Tibial artery (tissue), 4 donors: ENCODE results near the gene TMEM45A.

Experiments
- DNase-seq, 2 donors: peaks; one replicate each; pipeline ENCODE4 v3.0.0-alpha.2; 2019
- H3K27ac ChIP-seq, 2 donors: fragments of 200-600 bp; sonication (generic) in 1 of 2; 1 replicate in 1 of 2; 2 replicates in 1 of 2; pipeline ENCODE4 v1.5.1; 2018 to 2019; ENCODE audit warnings: mild to moderate bottlenecking in 1 of 2
- H3K27me3 ChIP-seq, 2 donors: fragments of 200-600 bp; sonication (generic) in 1 of 2; one replicate each; pipeline versions ENCODE4 v1.5.1 to v1.6.0; 2016 to 2019
- H3K36me3 ChIP-seq, 3 donors: fragments of 200-600 bp; sonication (generic) in 2 of 3; one replicate each; pipeline ENCODE4 v1.5.1; 2016 to 2019; ENCODE audit warnings: mild to moderate bottlenecking in 2 of 3
- H3K4me1 ChIP-seq, 4 donors: fragments of 200-600 bp; sonication (generic) in 2 of 4; 1 replicate in 3 of 4; 2 replicates in 1 of 4; pipeline ENCODE4 v1.5.1; 2016 to 2019
- H3K4me3 ChIP-seq, 2 donors: fragments of 200-600 bp; sonication (generic) in 1 of 2; 1 replicate in 1 of 2; 2 replicates in 1 of 2; pipeline ENCODE4 v1.5.1; 2018 to 2019; ENCODE audit warnings: mild to moderate bottlenecking in 2 of 2
- H3K9me3 ChIP-seq, 3 donors: fragments of 200-600 bp; sonication (generic) in 1 of 3; one replicate each; pipeline ENCODE4 v1.5.1; 2016 to 2019
- intact Hi-C: fragments of 100-400 bp; cut with DNase I; formaldehyde crosslinking; loops from one replicate; pipeline ENCODE4 v1.15.0; 2023; ENCODE audit warnings: low total_unique reads
- TF ChIP-seq, protein P1 (sequence below), 2 experiments: fragments of 200-600 bp in 1 of 2; fragments of 450-650 bp in 1 of 2; IDR thresholded peaks; one replicate each; pipeline ENCODE4 v1.5.1; 2017 to 2019; ENCODE audit warnings: antibody characterized with exemption in 2 of 2, mild to moderate bottlenecking in 1 of 2, moderate library complexity in 1 of 2

The TMEM45A gene

DNA sequence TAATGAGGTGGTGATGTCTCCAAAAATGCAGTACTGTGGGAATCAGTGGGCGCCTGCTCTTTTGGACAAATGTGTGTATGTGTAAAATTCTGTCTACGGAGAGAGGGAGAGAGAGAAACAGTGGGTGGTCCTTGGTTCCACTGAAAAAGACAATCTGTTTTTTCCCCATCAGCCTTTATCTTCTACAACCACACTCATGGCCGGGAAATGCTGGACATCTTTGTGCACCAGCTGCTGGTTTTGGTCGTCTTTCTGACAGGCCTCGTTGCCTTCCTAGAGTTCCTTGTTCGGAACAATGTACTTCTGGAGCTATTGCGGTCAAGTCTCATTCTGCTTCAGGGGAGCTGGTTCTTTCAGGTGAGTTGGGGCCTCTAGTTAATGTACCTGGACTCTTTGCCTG, 65.8 kb downstream of the TMEM45A start:
- Histone ChIP-seq H3K4me3 (no peak overlapping the region), H3K27ac (no peak overlapping the region), H3K27me3 (no peaks in the 10 kb centered on the region), H3K4me1 (peaks cover 0 to 3% (median 0%) of the 10 kb centered on the region in 4 donors), H3K36me3 (no peaks in the 10 kb centered on the region), H3K9me3 (no peaks in the 10 kb centered on the region)
- intact Hi-C loops: no loop called here
- TF ChIP-seq, protein P1, sequence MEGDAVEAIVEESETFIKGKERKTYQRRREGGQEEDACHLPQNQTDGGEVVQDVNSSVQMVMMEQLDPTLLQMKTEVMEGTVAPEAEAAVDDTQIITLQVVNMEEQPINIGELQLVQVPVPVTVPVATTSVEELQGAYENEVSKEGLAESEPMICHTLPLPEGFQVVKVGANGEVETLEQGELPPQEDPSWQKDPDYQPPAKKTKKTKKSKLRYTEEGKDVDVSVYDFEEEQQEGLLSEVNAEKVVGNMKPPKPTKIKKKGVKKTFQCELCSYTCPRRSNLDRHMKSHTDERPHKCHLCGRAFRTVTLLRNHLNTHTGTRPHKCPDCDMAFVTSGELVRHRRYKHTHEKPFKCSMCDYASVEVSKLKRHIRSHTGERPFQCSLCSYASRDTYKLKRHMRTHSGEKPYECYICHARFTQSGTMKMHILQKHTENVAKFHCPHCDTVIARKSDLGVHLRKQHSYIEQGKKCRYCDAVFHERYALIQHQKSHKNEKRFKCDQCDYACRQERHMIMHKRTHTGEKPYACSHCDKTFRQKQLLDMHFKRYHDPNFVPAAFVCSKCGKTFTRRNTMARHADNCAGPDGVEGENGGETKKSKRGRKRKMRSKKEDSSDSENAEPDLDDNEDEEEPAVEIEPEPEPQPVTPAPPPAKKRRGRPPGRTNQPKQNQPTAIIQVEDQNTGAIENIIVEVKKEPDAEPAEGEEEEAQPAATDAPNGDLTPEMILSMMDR (IDR thresholded peaks at IDR 0.05): no peak
- DNase-seq: no peak

DNA sequence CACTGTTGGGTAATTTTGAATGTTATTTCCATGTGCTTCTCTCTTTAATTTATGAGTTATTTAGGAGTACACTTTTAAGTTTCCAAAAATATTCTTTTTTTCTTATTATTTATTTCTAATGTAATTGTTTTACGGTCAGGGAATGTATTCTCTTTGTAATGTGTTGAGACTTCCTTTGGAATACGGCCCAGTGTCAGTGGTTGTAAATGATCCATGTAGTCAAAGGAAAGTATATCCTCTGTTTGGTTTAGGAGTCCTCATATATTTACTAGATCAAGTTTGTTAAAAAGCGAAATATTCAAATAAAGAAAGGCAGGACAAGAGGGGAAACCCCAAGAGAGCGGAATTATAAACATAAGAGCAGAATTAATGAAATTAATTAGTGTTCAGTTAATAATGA, 68.0 kb downstream of the TMEM45A start:
- DNase-seq: no peak
- H3K27ac ChIP-seq: no peak overlapping the region
- intact Hi-C loops: no loop called here
- TF ChIP-seq, protein P1 (IDR thresholded peaks at IDR 0.05): no peak
- H3K4me3 ChIP-seq: no peak overlapping the region
- H3K27me3 ChIP-seq: no peaks in the 10 kb centered on the region
- no peaks in the 10 kb centered on the region for H3K36me3 ChIP-seq
- peaks cover 0 to 3% (median 0%) of the 10 kb centered on the region in 4 donors for H3K4me1 ChIP-seq
- H3K9me3 ChIP-seq: no peaks in the 10 kb centered on the region

DNA sequence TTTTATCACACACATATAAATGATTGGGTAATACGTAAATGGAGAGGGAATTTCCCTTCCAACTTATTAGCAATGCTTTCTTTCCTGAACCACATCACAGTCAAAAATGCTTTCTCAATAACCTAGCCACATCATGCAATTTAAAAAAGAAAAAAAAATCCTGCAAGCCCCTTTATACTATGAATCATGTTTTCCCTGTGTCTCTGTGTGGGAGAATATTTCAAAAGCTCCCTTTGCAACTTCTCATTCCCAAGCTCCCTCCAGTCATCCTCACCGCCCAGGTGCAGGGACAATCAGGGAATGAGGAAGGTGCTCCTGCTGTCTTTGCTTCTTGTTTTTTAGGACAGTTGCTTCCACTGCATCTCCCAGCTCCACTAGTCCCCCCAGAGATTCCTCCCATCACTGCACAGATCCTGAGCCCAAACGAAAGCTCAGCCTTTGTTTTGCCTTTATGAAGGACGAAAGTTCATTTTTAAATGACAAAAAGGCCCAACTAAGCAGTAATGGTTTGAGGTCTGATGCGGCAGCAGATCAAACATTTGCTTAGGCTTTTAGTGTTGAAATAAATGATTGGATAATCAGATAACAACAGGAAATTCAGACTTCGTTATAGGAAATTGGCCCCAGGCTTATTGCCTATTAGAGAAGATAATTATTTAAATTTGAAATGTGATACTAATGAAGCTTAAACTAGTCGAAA, 69.2 kb downstream of the TMEM45A start:
- Histone ChIP-seq H3K27ac (no peak overlapping the region), H3K4me3 (no peak overlapping the region)

DNA sequence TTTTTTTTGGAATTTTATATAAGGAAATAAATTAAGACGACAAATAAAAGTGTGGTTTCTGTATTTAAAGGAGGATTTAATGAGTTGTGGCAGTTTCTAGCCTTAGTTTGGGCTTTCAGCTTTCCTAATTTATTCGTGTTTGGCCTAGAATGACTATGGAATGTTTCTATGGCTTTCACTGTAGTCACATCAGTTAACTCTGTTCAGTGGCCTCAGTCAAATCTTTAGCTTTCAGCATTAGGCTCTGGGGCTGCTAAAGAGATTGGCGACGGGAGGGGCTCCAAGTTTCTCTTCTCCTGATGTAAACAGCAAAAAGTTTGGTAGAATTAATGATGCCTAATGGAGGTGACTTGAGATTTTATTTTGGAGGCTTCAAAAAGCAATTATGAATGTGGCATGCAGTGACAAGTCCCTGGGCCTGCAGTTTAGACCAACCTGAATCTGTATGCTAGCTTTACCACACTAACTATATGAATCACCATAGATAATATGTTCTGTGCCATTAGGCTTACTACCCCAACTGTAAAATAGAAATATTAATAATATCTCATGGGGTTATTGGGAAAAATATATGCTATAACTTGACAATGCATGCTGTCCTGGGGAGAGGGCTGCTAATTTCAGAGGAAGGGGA, 69.9 kb downstream of the TMEM45A start:
- Histone ChIP-seq H3K36me3 (no peaks in the 10 kb centered on the region), H3K9me3 (no peaks in the 10 kb centered on the region), H3K4me3 (no peak overlapping the region), H3K27ac (no peak overlapping the region), H3K4me1 (peaks cover 0 to 3% (median 0%) of the 10 kb centered on the region in 4 donors), H3K27me3 (no peaks in the 10 kb centered on the region)
- TF ChIP-seq, protein P1 (IDR thresholded peaks at IDR 0.05): no peak
- intact Hi-C loops: no loop called here
- DNase-seq: no peak

More for the DNA sequence above, 69.2 kb downstream of the TMEM45A start:
- peaks cover 0 to 3% (median 0%) of the 10 kb centered on the region in 4 donors for H3K4me1 ChIP-seq
- no peaks in the 10 kb centered on the region for H3K9me3 ChIP-seq
- no peak for DNase-seq
- H3K36me3 ChIP-seq: no peaks in the 10 kb centered on the region
- intact Hi-C loops: no loop called here
- TF ChIP-seq, protein P1 (IDR thresholded peaks at IDR 0.05): no peak
- no peaks in the 10 kb centered on the region for H3K27me3 ChIP-seq

DNA sequence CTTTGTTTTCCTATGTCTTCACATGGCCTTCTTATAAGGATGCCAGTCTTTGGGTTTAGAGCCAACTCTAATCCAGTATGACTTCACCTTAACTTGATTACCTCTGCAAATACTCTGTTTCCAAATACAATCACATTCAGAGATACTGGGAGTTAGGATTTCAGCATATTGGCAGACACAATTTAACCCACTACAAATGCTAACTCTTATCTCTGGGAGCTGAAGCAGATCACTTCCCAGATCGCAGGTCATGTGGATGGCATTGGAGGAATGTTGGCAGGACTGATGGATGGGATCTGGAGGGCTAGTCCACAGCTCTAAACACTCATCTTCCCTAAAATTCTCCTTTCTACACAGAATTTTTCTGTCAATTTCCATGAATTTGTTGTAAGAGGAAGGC, 70.8 kb downstream of the TMEM45A start:
- intact Hi-C loops: no loop called here
- Histone ChIP-seq H3K4me1 (peaks cover 0 to 3% (median 0%) of the 10 kb centered on the region in 4 donors), H3K4me3 (no peak overlapping the region), H3K9me3 (no peaks in the 10 kb centered on the region), H3K36me3 (no peaks in the 10 kb centered on the region), H3K27ac (no peak overlapping the region), H3K27me3 (no peaks in the 10 kb centered on the region)
- TF ChIP-seq, protein P1 (IDR thresholded peaks at IDR 0.05): no peak
- no peak for DNase-seq
